NCI-H1436 treated with DMSO at 0.1 percent for 48 hours (cell line): ENCODE results near the gene LRRC1.

ENCODE experiments used
- DNase-seq: peaks from one replicate; lab custom pipeline; 2025; lab: John Stamatoyannopoulos, UW

Gene LRRC1

DNA sequence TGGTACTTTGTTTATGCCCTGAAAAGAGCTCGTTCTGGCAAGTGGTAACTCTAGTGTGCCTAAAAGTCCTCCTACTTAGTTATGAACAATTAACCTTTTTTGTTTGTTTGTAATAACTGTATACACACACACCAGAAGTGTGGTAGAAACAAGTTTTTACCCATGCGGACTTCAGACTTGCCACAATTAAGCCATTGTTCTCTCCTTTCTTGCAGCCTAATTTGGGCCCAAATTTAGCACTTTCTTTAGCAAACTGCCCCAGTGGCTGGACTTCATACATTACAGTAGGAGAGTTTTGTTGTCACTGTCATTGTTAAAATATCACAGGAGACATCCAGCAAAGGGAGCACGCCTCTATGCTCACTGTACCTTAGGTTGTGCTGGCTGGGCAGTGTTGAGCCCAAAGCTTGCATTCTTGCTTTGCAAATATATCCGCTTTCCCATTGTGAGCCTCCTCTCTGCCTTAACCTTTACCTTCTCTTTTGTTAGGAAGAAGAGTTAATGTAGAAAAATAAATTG, 53.0 kb downstream of the LRRC1 start:
- no peak for DNase-seq

DNA sequence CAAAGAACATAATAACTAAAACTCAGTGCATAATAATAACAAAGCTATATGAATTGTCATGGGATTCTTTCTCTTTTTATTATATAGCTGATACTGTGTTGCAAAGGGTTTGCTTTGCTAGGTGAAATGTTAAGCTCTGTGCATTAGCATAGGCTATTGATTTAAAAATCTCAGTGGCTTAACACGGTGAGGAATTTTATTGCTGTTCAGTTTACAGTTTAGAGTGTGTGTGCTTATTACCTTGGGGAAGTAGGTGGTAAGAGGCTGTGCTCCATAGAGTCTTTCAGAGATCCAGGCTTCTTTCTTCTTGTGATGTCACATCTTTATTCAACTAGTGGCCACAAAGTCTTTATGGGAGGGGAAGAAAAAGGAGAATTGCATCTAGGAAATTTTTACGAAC, 55.7 kb downstream of the LRRC1 start:
- no peak for DNase-seq

DNA sequence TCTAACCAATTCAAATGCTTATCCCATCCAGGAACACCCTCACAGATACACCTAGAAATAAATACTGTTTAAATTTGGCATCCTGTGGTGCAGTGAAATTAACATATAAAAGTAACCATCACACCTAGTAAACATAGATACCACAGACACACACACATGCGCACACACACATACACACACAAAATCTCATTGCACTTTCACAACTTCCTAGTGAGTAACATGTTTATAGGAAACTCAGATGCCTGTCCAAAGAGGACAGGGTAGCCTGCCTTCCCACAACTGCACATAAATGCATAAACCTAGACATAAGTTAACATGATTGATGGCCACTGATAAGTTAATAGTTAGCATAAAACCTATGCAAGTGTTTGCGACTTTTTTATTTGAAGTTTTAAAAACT, 56.8 kb downstream of the LRRC1 start:
- DNase-seq = no peak

DNA sequence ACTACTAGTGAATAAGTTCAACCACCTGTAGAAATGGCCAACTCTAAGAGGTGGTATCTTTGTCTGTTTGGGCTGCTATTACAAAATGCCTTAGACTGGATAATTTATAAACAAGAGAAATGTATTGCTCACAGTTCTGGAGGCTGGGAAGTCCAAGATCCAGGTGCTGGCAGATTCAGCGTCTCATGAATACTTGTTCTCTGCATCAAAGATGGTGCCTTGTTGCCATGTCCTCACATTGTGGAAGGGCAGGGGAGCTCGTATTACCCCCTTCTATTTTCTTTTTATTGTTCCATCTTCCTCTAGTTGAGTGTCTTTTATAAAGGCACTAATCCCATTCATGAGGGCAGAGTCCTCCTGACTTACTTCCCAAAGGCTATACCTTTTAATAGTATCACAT, 58.0 kb downstream of the LRRC1 start:
- DNase-seq = no peak

DNA sequence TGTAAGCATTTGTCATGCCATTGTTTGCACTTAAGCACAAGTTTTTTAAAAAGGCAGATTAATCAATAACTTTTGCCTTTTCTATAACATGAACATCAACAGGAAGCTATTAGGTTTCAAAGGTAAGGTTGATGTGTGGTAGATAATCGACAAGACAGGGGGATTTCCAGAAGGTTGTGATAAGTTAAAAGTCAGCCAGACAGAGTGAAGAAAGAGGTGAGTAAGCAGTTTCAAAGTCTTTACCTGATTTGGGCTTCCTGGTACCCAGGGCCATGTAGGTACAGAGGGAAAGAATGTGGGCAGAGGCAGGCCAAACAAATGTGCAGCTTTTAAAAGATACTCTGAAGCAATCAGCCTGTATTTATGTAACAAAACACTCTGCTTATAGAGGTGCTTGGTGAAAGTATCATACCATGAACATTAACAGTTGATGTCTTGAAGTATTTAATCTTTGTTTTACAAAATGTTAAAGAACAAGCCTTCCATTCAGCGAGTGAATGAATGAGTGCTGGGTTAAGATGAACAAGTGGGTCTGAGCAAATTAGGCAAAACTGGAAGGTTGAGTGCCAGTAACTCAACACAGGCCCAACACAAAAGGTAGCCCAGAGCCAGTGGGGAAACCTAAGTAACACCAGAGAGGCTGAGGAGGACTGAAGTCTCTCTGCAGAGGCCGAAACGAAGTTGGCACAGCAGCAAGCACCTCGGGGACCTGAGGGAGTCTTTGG, 60.2 kb downstream of the LRRC1 start:
- no peak for DNase-seq

DNA sequence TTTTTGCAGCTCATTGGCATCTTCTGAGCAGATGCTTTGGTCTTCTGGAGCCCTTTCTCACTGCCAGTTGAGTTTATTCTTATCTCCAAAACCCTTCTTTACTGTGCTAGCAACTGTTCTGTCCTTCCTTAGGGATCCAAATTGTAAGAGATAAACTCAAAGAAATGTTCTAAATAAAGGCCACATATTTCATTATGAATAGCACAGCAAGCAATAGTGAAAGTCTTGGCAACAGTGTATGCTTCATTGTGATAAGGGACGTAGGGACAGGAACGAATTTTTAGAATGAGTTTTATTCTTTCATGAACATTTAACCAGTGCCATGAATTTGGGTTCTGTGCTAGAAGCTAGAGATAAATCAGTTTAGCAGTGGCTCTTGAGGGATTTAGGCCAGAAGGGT, 61.1 kb downstream of the LRRC1 start:
- DNase-seq = no peak

DNA sequence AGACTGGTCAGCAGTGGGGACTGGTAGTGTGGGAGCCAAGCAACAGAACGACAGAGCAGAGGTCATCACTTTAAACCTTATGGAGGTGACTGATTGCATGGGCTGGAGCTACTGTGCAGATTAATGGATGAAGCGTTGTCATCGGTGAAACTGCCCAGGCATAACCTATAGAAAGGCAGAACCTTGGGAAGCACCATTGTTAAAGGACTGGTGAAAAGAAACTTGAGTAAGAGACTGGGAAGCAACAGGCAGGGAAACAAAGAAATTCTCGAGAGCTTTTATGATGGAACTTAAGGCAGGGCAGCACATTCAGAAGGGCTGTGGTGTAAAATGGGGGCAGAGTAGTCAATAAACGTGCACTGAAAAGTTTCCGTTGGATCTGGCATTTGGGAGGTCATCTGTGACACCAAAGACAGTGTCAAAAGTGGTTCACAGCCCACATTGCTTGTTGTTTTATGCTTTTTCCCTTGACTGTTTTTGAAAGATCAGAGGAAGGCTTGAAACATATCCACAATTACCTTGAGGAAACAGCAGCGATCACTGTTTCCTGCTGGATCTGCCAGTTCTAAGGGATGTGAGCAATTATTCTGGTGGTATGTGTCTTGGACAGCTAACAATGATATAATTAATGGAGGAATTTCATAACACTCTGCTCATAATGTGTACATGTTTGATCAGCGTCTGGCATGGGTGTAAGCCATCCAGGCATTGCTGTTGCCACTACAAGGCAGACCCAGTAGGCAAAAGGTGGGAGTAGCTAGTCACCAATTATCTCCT, 62.7 kb downstream of the LRRC1 start:
- DNase-seq = no peak

DNA sequence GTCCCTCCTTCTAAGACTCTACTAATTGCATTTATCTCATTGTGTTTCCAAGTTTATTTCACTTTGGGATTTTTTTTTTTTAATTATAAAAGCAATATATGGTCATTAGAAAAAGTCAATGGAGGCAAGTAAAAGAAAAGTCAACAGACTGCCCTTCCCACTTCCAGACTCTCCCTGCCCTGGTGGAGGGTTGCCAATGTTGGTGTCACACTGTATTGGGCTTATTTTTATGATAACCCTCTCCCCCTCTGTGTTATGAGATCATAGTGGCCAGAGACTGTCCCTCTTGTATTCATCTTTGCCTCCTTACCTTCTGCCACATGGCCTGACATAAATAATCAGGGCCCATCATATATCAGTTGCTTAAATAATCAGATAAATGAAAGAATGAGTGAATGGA, 63.4 kb downstream of the LRRC1 start:
- DNase-seq = no peak

DNA sequence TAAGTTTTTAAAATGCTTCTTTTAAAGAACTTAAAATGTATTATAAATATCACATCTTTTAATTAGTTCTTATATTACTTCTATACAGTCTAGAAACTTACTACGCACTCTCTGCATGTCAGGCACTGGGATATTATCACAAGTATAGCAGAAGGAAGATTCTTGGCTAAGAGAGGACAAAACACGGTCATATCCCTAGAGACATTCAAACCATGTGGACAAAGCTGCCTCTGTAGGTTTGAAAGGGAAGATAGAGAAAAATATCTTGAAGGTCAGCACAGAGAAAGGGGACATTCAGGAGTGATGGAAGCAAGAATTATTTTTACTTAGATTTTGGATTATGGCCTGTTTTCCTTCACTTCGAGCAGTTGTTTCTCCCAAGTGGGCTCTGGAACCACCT, 64.1 kb downstream of the LRRC1 start:
- DNase-seq = no peak

DNA sequence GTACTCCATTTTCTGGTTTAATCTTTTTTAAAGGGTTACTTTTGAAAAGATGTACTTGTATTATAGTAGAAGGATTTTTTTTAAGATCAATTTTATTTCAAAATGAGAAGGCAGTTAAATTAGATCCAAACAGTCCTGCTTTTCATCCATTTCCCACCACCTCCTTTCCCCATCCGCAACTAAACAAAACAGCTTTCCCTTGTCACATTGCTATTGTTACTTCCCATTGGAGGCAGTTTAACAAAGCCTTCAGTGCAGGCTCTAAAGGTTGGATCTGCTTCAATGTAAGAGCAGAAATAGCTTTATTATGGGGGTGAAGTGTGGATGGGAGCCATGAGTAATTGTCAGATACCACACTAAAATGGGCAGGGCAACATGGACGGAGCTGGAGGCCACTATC, 65.7 kb downstream of the LRRC1 start:
- DNase-seq = no peak

DNA sequence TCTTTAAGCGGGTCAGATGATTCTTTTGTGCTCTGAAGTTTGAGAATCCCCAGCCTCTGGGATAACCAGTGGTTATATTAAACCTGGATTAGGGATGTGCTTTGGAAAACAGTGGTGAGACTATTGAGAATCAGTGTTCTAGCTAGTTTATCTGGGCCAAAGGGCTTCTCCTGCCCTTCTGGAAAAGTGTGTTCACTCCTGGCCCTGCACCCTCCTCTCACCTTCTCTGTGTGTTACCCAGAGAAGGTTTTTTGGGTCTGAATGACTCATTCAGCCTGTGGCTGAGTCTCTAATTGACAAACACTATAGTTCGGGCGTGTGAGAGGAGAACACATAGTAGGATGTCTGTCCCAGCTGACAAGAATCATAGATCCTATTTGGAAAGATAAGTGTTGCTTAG, 66.7 kb downstream of the LRRC1 start:
- DNase-seq = no peak

DNA sequence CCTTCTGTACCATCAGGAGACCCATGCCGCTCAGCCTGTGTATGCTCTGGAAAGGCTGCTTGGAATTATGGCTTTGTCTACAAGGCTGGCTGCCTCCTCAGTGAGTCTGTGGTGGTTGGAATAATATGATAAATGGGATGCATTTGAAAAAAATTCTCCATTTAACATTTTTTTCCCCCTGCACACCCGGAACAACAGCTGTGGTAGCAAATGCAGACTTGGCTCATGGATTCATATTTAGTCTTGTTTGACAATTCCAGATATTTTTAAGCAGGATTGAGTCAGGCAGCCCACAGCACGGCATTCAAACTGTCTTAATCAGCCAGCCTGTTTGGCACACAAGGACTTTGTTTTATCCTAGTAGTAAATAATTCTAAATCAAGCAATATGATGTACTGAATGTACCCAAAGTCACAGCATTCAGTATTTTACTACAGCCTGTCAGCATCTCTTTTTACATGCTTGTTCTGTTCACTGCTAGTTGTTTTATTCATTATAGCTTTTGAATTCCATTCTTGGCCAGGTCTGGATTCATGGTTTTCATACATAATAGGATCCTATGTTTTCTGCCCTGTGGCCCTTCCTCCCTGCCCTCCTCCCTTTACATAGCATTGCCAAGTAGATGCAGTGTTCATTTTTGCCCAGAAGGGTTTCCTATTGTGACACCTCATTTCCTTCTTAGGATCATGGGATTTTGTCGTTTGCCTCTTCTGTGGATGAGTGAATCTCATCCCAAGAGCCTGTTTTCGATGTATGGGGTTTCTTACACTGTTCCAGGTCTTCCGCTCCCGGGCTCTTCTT, 68.1 kb downstream of the LRRC1 start:
- no peak for DNase-seq

DNA sequence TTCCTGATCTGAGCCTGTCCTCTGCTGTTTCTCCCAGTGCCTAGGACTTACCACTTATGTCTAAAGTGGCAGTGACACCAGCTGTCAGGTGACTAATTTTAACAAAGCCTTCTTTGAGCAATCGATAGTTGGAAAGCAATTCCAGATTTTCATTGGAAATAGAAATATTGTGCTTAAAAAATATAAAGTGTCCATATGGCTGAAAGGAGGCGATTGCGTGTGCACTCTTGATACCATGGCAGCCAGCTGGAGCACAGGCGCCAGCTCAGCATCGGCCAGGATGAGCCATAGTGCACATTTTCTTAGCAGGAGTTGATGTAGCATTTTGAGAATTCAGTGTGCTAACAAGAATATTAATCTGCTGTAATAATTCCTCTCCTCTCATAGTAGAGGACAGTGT, 70.0 kb downstream of the LRRC1 start:
- no peak for DNase-seq

DNA sequence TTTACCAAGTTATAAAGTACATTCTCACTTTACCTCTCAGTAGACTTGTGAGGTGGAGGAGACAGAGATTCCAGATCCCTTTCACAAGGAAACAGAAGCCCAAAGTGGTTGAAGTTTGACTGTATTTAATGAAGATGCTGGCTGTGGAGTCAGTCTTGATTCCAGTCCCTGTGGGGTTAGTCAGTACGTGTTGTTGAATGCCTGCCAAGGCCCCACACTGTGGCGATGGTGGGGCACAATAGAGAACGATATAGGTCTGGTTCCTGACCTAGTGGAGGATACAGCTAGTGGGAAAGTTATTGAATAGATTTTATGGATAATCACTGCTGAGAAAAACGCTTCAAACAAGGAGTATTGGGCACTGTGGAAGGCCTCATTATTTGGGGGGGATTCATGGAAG, 71.4 kb downstream of the LRRC1 start:
- no peak for DNase-seq

DNA sequence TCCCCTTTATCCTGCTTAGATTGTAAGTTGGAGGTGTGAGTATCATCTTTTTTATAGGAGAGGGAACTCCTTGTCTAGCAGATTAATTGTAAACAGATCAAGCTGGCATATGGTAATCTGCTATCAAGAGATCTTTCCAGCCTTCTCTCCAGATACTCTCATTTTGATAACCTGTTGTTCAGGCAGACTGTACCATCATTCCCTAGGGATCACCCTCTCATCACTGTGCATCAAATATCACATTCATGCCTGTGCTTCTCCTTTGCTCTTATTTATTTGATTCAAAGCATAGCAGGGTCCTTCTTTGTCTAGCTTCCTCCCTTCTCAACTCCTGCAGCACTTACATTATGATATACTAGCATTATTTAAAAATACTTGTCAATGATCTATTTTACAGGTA, 73.8 kb downstream of the LRRC1 start:
- no peak for DNase-seq

DNA sequence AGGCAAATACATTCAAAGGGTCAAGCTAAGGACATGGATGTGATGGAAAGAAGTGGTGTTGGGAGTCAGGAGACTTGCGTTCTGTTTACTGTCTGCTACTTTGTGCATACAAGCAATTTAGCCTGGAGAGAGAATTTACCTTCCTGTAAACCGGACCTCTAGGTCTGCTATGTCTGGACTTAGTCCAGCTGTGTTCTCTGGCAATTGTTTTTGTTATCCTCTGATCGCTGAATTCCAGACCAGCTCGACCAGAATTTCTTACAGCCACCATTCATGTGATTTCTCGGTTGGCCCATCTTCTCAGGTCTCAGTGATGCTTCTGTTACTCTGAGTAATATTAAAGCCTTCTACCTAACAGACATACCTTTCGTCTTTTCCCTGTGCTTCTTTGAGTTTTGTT, 75.2 kb downstream of the LRRC1 start:
- DNase-seq = no peak

DNA sequence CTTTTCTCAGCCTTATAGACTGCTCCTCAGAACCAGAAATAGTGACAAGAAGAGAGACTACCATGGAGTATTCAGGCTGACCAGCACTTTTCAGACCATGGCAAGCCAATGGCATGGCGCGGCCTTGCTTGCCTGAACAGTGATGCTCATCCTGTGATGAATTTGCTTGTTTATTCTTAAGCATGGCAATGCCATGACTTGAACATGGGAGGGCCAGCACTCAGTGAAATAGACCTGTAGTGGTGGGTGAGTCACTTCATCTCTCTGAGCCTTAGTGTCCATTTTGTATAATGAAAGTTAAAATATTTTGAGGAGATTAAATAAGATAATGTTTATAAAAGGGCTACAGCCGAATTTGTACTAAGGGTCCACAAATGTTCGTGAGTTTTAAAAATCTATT, 79.1 kb downstream of the LRRC1 start:
- DNase-seq = no peak

DNA sequence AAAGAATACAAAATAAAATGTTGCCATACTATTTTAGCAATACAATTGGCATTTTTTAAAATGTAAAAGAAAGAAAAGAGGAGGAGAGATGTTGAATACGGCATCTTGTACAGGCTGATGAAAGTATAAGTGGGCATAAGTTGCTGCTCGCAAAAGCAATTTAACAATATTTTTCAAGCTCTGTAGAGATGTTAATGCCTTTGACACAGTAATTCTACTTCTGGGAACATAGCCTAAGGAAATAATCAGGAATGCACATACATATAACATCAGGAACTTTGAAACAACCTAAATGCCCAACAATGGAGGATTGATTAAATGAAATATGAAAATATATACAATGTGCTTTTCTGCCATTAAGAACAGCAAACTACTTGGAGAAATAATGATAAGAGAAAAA, 80.2 kb downstream of the LRRC1 start:
- DNase-seq = no peak

DNA sequence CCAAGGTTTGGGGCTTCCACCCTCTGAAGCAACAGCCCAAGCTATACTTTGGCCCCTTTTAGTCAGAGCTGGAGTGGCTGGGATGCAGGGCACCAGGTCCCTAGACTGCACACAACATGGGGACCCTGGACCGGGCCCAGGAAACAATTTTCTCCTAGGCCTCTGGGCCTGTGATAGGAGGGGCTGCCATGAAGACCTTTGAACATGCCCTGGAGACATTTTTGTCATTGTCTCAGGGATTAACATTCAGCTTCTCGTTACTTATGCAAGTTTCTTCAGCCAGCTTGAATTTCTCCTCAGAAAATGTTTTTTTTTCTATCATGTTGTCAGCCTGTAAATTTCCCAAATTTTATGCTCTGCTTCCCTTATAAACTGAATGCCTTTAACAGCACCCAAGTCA, 82.3 kb downstream of the LRRC1 start:
- DNase-seq = no peak

DNA sequence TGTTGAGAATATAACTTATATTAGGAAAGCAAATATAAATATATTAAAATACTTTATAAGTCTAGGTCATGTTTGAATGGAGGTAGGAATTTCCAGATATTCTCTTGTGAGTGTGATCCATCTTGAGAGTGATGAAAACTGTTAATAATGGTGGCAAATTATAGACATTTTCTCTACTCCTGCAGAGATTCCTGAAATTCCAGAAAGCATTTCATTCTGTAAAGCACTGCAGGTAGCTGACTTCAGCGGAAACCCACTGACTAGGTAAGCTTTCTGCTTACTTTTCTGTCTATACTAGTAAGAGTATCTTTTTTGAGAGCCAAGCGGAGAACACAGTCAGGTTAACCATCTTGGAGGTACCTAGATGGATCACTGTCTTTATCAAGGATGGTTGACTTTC, 84.0 kb downstream of the LRRC1 start:
- no peak for DNase-seq

DNA sequence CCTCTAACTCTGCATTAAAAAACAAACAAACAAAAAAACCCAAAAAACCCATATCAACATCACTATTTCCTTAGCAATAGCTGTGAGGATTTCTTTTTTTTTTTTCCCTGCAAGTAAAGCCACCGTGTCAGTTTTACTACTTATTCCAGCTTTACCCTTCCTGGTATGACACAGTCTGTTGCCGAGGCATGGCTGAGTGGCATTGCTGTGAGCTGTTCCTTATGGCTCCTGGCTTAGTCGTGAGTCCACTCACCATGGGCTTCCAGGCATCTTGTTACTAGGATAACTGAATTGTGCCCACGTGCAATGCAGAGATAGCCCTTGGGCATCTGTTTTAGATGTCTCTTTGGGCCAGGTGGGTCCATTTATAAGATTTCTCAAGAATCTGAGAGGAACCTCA, 84.8 kb downstream of the LRRC1 start:
- DNase-seq = no peak

DNA sequence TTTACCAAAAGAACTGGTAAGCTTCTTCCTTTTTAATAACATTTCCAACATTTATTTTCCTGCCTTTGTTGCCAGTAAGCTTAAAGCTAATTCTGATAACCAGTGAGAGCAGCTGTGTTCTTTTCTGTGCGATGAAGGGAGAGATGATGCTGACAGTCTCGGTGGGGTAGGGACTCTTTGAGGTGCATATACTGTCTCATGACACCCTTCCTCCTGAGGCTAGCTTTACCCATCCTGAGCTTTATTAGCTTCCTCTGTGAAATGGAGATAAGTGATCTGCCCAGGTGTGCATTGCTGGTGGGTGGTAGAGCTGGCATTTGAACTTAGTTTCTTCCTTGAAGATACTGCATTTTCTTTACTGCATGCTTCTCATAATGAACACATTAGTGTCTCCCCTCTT, 92.5 kb downstream of the LRRC1 start:
- DNase-seq = no peak

DNA sequence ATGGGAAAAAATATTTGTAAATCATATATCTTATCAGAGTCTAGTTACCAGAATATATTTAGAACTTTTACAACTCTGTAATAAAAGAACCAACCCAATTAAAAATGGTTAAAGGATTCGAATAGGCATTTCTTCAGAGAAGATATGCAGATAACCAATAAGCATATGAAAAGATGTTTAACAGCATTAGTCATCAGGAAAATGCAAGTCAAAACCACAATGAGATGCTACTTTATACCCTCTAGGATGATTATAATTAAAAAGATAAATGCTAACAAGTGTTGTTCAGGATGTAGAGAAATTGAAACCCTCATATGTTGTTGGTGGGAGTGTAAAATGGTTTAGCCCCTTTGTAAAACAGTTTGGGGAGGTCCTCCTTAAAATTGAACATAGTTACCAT, 94.1 kb downstream of the LRRC1 start:
- no peak for DNase-seq
